NCI-H1930 (cell line): ENCODE measurements around the gene ZNF792.
"Not testable (repeated sequence)": the region's sequence is repeated elsewhere in the genome, so short reads cannot be mapped to it uniquely, and the experiment has no call there.

ENCODE experiments used
- DNase-seq, 2 experiments: peaks; one replicate each; lab custom pipeline; 2025; lab: John Stamatoyannopoulos, UW

Gene ZNF792

DNA sequence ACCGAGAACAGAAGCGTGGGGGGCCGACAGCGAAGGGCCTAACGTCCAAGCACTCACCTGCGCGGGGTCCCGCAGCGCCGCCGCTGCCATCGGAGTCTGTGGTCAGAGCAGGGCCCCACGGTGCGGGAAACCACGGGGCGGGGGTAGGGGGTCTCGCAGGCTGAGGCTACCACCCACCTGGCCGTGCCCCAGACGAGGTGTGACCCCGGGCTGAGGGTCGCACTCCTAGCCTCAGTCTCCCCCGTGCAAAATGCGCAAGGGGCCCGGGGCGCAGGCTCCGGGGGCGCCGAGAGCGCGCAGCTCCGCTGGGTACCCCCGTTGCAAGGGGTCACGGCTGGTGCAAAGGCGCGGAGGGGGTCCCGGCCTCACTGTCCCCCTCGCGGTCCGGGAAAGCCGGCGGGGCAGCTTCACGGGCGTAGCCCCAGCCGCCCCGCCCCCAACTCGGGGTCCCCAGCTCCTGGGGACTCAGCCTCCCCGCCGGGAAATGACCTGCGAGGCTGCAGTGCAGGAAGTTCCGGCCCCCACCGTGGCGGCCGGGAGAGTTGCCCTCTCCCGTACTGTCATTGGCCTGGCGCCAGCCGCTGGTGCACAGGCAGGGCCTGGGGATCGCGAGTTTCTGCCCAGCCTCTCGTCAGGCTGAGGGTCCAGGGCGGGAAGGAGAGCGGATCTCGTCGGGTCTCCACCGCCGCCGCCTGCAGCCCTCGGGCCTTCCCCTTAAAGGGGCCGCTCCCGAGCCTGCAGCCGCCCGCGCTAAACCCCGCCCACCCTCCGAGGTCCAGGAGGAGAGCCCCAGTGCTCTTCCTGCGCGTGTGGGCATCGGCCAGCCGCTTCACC is at the start of gene ZNF792:
Gene ZNF792 (minus strand): TSS at position 657 of the 834 bp plus-strand sequence. CDS start 567 bp downstream, at position 90.
- DNase-seq, result no peak

DNA sequence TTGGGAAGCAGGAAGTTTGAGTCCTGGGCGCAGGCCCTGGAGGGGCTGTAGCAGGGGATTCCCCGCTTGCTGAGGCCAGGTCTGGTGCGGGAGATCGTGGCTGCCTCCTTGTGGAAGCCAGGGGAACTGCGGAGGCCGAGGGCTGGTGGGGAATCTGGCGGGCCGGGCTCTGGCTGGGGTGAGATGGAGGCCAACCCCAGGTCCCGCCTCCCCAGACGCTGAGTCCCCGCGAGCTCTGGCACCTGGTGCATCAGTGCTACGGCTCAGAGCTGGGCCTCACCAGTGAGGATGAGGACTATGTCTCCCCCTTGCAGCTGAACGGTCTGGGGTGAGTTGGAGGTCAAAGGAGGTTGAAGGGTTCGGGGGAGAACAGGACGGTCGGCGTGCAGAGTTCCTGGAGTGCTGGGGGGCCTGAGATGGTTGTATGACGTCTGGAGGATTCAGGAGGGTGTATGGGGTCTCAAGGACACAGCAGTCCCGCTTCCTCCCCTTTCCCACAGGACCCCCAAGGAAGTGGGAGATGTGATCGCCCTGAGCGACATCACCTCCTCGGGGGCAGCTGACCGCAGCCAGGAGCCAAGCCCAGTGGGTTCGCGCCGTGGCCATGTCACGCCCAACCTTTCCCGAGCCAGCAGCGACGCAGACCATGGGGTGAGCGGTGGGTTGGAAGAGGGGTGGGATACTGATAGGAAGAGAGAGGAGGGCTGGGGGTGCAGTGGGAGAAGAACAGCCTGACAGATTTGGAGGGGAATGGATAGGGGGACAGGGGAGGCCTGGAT is 49.2 kb upstream of the ZNF792 start:
- peak in 1 of 2 experiments; percentile 7 for DNase-seq

DNA sequence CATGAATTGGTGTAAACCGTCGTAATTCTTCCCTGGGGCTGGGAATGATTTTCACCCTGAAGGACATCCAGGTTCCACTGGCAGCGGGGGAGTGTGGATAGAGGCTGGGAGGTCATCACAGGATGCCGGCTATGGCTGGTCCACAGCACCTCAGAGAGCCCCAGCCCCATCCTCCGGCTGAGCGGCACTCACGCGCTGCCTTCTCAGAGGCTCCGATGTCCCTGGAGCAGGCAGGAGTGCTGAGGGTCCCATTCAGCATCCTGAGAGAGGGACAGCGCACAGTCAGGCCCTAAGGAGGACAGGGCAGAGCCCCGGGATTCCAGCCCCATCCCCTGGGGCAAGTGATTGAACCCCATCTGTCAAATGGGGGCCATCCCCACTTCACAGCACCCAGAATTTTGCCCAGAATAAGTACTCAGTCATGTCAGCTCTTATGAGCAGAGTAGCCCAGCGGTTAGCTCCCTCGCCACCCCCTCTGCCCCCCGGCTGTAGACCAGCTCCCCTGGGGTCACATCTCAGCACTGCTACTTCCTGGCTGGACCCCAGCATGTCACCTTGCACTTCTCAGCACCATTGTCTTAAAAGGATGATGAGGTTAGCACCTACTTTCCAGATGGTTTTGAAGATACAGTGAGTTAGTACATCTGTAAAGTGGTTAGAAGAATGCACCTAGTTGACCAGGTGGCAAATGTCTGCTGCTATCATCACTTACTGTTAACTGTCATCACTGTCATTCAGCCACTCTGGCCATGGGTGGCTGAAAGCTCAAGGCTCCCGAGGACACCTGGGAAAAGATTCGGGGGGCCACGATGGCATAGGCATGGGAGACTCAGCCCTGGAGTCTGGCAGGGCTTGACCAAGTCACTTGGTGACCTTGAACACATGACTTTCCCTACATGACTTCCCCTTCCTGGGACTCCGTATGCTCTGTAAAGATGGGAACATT is 48.0 kb upstream of the ZNF792 start:
- no peak for DNase-seq

DNA sequence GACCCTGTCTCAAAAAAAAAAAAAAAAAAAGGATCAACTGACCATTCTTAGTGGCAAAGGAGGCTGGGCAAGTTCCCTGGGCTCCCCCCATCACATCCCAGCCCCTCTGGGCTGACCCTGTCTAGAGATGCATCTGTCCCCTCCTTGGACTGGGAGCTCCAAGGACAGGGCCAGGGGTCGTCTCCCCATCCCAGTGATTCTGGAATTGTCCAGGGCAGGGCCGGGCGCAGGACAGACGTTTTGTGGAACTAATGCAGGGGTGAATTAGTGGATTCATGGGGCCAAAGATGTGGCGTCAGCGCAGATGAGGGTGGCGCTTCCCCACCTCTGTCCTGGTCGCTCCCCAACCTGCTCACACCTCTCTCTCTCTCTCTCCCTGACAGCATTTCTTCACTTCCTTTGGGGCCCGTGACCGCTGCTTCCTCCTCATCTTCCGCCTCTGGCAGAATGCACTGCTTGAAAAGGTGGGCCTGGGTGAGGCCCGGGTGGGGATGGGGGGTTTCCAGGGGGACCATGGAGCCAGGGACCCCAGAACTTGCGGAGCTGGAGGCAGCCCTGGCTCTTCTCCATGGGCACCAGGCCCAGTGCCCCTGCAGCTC is 47.2 kb upstream of the ZNF792 start:
- DNase-seq, result no peak

DNA sequence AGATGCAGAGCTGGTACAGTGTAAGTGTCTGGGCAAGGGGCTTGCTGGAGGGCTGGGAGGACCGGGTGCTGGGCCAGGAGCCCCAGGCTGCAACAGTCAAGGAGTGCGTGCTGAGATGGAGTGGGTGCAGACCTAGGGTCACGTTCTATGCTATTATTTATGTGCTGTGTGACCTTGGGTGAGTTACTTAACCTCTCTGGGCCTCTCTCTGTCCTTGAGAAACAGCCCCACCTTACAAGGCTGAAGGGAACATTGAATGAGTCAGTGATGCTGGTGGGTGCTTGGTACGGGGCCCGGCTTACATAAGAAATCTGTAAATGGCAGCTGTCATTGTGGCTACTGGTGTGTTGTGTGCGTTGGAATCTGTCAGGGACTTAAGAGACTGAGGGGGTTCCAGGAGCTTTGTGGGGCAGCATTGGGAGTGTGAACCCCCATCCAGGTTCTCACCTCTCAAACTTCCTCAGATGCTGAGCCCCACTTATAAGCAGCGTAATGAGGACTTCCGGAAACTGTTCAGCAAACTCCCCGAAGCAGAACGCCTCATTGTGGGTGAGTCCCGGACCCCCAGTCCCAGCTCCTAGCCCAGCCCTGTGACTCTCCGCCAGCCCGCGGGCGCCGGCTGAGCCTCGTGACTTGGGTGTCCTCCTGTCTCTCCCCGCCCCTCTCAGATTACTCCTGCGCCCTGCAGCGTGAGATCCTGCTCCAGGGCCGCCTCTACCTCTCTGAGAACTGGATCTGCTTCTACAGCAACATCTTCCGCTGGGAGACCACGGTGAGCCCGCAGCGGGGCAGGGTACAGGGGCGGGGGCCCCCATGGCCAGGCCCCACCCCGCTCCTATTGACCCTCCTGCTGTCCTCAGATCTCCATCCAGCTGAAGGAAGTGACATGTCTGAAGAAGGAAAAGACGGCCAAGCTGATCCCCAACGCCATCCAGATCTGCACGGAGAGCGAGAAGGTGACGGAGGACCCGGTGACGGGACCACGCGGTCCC is 45.7 kb upstream of the ZNF792 start:
- no peak for DNase-seq

DNA sequence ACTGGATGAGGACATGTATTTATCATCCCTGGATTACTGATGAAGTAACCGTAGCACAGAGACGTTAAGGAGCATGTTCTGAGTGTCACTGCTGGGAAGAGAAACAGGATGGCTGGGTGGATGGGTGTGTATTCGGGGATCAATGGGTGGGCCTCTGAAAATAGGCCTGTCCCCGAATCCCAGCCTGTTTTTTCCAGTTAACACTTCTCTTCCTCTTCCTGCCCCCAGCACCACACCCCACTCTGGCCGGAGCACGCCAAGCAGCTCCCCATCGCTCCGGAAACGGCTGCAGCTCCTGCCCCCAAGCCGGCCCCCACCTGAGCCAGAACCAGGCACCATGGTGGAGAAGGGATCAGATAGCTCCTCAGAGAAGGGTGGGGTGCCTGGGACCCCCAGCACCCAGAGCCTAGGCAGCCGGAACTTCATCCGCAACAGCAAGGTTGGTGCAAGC is 44.9 kb upstream of the ZNF792 start:
- DNase-seq, result no peak

DNA sequence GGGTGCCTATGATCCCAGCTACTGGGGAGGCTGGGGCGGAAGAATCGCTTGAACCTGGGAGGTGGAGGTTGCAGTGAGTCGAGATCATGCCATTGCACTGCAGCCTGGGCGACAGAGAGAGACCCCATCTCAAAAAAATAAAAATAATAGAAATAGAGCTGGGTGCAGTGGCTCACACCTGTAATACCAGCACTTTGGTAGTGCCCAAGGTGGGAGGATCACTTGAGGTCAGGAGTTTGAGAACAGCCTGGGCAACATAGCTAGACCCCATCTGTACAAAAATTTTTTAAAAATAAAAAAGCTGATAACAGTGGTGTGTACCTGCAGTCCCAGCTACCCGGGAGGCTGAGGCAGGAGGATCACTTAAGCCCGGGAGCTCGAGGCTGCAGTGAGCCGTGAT is 43.4 kb upstream of the ZNF792 start:
- not testable (repeated sequence) for DNase-seq

DNA sequence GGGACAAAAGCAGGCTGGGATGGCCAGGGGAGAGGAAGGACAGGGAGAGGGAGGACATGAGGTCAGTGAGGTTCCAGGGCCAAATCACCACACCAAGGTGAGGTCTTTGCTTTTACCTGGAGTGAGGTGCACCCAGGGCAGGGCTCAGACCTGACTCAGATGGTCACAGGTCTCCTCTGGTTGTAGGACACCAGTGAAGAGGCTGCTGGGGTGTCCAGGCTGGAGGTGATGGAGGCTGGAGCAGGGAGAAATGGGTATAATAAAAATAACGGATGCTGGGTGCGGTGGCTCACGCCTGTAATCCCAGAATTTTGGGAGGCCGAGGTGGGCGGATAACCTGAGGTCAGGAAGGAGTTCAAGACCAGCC is 43.0 kb upstream of the ZNF792 start:
- DNase-seq, result no peak

DNA sequence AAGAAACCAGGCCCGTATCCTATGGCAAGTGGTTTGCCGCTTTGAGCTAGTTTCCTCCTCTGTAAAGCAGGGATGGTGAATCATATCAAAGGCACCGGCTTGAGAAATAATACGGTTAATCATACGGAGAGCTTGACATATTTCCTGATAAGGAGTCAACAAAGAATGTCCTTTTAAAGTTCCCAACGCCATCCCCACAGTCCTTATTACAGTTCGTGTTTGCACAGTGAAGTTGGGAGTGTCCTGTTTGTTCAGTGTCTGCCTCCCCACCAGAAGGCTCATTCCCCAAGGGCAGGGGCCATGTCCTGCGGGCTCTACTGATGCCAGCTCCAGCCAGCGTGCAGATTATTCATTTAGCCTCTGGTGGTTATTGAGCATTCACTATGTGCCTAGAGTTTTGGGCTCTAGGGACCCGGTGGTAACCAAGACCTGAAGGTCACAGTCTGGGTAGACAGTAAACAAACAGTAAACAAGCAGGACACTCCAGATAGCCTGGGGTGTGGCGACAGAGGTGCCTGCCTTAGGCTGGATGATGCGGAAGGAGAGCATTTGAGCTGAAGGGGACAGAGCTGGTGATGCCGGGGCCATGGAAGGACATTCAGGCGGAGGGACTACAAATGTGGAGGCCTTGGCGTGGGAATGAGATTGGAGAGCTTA is 42.4 kb upstream of the ZNF792 start:
- DNase-seq, result no peak

DNA sequence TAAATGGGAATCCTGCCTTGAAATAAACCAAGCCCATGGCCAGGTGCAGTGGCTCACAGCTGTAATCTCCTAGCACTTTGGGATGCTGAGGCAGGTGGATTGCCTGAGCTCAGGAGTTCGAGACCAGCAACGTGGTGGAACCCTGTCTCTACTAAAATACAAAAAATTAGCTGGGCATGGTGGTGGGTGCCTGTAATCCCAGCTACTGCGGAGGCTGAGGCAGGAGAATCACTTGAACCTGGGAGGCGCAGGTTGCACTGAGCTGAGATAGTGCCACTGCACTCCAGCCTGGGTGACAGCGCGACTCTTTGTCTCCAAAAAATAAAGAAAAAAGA is 41.9 kb upstream of the ZNF792 start:
- not testable (repeated sequence) for DNase-seq

DNA sequence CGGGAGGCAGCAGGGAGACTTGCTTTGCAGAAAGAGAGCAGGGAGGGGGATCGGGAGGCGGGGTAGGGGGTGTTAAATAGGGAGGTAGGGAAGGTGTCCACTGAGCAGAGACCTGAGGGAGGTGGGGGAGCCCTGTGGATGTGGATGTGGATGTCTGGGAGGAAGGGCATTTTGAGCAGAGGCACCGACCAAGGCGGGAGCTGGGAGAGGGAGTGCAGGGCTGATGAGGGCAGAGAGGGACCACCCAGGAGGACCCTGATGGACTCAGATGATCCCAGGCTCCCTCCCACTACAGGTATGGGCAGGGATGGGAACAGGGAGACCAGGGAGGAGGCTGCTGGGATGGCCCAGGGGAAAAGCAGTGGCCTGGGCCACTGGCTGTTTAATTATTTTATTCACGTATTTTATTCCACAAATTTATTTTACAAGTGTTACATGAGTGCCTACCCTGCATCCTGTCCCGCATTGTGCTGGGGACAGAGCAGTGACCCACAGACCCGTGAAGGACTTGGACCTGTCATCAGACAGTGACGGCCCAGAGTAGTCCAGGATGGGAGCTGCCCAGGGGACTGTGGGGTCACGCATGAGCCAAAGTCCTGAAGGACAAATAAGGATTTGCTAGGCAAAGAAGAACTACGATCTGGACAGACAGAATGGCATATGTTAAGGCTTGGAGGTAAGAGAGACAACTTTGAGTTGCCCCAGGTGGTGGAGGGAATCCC is 41.4 kb upstream of the ZNF792 start:
- DNase-seq, result no peak

DNA sequence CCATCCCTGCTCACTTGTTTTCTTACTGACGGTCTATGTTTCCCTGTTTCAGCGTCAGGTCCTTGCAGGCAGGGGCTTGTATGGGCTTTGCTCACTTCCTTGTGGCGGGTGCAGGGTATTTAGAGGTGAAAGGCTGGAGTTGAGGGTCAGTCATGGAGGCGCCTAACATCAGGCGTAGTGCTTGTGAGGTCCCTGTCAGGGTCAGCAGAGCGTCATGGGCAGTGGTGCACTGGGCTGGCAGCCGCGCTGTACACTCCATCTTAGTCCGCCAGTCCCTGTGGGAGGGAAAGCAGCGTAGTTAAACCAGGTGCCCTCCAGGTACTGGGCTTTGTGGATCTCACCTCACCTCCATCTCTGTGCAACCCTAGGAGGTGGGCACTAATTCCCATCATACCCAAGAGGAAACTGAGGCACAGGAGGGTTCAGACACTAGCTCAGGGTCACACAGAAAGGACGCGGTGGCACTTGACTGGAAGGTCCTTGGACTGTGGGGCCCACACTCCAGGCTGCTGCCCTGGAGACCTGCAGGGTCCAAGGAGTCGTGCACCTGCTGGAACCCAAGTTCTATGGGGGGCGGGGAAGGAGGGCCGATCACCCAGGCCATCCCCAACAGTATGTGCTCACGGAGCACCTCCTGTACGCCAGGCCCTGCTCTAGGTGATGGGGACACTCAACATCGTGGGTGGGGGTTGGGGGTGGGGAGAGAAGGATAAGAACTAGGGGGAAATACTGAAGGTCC is 40.7 kb upstream of the ZNF792 start:
- DNase-seq, result no peak

DNA sequence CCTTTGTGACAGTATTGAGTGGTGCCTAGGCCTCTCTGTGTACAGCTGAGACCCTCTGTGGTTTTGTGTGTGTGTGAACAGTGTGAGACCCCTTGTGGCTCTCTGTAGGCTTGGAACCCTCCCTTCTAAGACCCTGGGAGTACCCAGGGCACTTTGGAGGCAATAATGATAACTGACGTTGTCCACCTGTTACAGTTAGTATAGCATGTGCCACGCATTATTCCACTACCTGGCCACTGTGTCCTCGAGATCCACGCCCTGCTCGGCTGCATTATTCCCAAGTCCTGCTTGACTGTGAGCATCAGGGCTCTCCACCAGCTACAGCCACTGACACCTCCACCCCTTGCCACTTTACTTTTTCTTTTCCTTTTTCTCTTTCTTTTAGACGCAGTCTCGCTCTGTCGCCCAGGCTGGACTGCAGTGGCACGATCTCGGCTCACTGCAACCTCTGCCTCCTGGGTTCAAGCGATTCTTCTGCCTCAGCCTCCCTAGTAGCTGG is 38.1 kb upstream of the ZNF792 start:
- no peak for DNase-seq

DNA sequence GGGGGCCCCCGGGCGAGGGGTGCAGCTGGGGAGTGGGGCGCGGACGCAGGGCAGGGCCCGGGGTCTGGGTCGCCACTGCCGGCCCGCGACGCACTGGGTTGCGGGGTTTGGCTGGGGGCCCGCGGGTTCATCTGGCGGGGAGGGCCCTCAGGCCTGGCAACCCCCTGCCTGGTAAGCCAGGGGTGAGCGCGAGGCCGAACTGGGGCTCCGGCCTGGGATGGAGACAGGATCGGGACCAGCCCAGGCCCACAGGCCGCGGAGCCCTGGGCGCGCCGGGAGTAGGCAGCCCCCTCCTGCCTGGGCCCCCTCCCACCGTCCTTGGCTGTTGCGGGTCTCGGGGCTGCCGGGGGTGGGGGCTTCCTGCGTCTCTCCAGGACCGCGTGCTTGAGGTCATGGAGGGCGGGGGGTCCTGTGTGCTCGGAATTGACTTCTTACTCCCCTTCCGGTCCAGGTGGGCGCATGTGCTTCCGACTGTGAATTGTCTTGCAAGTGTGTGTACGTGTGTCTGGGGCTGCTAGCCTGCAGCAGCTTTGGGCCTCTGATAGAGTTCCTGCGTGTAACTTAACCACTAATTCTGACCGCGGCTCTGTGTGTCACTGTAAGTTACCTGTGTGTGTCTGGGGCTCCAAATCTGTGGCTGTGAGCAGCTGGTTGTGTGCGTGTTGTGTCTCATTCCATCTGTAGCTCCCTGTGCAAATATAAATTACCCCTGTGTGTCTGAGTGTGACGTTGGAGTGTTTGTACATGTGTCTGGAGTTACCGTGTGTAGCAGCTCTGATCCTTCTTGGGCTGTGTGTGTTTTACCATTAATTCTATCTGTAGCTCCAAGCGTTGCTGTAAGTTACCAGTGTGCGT is 36.8 kb upstream of the ZNF792 start:
- DNase-seq, result no peak

DNA sequence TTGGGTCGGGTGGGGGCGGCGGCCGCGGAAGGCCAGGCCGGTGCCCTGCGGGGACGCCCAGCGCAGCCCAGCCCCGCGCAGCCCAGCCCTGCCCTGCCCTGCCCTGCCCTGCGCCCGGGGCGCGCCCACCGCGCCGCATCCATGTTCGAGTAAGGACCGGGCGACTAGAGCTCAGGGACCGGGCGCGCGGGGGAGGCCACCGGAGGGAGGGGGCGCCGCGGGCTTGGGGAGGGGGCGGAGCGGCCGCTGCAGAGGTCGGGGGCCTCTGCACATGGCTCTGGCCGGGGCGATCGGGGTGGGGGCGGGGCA is 36.3 kb upstream of the ZNF792 start:
- no peak for DNase-seq

DNA sequence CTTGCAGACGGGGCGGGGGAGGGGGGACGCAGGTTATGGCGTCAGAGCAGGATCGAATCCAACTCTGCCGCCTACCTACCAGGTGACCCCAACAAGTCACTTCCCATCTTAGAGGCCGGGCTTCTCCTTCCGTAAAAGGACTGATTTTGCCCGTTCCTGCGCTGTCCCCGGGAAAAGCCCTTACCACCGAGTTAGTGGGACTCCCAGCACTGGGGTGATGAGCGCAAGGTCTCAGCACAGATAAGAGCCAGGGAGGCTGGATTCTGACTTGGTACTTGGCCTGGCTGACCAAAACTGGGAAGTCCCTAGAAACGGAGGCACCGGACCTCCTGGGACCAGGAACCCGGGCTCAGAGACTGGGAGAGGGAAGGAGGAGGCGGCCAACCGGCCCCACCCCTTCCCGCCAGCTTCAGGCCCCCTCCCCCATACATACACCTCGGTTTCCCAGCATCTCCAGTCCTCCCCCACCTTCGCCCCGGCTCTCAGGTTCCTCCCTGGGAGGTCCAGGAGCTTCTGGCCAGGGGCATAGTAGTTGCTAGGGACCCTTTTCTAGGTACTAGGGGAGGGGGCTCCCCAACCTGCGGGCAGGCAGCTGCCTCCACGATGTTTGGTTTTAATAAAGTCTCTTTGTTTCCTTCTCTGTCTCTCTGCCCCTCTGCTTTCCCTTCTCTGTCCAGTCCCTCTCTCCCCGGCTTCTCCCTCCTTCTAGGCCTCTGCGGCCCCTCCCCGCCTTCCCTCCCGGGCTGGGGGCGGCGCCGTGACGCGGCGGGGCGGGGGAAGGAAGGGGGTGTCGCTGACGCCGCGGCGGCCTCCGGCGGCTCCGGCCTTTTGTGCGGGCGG is 35.7 kb upstream of the ZNF792 start, which contains the start of gene GRAMD1A:
Gene GRAMD1A (plus strand): TSS at position 826 of the 840 bp plus-strand sequence. CDS start 156 bp downstream, outside the sequence.
- DNase-seq, result peak; percentile 70 to 79
